Epithelial cell of prostate (primary cell): ENCODE measurements around the gene PRR9.

Experiments
- DNase-seq: peaks from one replicate; pipeline ENCODE4 v3.0.0-alpha.2; 2011; ENCODE audit warnings: low read depth, low spot score
- H3K27ac ChIP-seq: fragments of 450-650 bp; 2 replicates; pipeline ENCODE4 v1.5.1; 2017; ENCODE audit warnings: mild to moderate bottlenecking

The PRR9 gene

DNA sequence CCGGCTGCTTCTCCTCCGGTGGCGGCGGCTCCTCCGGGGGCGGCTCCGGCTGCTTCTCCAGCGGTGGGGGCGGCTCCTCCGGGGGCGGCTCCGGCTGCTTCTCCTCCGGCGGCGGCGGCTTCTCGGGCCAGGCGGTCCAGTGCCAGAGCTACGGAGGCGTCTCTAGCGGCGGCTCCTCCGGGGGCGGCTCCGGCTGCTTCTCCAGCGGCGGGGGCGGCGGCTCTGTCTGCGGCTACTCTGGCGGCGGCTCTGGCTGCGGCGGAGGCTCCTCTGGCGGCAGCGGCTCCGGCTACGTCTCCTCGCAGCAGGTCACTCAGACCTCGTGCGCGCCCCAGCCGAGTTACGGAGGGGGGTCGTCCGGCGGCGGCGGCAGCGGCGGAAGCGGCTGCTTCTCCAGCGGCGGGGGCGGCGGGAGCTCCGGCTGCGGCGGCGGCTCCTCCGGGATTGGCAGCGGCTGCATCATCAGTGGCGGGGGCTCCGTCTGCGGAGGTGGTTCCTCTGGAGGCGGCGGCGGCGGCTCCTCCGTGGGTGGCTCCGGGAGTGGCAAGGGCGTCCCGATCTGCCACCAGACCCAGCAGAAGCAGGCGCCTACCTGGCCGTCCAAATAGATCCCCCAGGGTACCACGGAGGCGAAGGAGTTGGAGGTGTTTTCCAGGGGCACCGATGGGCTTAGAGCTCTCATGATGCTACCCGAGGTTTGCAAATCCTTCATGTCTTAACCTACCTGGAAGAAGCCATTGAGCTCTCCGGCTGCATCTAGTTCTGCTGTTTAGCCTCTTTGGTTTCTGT is 44.1 kb downstream of the PRR9 start:
- DNase-seq = no peak
- no peak overlapping the region for H3K27ac ChIP-seq

DNA sequence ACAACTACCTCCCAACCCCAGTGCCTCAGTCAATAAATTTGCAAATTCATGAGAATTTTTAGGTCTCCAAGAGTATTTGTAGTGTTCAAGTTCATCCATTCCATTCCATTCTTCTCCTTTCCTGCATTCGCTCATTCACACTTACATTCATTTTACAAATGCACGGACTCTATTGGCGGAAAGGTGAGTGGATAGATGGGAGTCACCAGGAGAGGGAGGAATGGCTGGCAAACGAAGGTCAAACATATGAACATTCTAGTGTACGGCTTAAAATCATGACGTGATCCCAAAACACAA is 44.6 kb downstream of the PRR9 start:
- no peak for DNase-seq
- H3K27ac ChIP-seq = no peak overlapping the region

DNA sequence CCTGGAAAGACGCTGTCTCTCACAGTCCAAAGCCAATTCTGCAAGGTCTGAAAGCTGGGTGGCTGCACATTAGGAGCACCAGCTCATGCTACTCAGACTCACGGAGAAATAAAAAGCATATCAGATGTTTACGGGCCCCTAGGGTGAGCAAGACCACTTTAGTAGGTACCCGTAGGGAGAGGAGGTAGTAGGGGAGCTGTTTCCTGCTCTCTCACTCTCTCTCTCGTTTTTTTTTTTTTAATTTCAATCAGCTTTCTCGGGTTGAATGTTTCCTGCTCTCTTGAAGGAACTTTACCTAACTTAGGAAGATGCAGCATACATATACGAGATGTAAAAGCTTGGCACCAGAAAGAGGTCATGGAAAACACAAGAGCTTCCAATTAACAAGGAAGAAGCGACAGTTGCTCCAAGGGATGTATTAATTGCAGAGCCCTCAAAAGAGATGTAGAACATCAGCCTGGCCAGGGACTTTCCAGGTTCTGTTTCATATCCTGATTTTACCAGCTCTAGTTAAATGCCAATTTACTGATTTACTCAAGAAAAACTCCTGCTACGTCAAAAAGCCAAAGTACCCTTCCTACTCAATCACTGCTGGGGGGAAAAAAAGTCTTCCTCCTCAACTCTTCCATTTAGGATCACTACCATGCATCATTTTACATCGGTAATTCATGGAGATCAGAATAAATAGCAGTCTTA is 45.2 kb downstream of the PRR9 start:
- no peak overlapping the region for H3K27ac ChIP-seq
- no peak for DNase-seq

DNA sequence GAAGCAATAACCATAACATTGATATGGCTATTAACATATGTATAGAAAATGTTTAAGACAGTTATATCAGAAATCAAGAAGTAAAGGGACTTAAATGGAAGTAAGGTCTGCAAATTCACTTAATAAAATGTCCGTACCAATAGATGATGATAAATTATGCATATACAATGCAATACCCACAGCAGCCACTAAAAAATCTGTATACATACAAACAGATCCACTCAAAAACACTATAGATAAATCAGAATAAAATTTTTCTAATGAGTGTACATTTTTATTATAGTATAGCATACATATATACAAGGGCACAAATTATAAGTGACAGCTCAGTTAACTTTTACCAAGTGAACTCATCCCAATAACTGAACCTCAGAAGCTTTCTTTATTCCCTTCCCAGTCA is 48.1 kb downstream of the PRR9 start:
- no peak overlapping the region for H3K27ac ChIP-seq
- no peak for DNase-seq
